Vagina (tissue), 2 donors: ENCODE results near the gene SIRPA. TPM values are rescaled to one million over a fixed set of nuclear protein-coding genes. Genes with fewer than 3 reads are reported as not detected.

Source experiments
- DNase-seq, 2 donors: peaks; one replicate each; pipeline ENCODE4 v3.0.0-alpha.2; 2017; ENCODE audit errors: extremely low spot score in 2 of 2
- H3K27ac ChIP-seq: fragments of 200-600 bp; sonication (generic); one replicate; pipeline ENCODE4 v1.5.1; 2019
- H3K27me3 ChIP-seq: fragments of 200-600 bp; sonication (generic); one replicate; pipeline ENCODE4 v1.5.1; 2019
- H3K36me3 ChIP-seq, 2 donors: fragments of 200-600 bp; sonication (generic); one replicate each; pipeline ENCODE4 v1.5.1; 2017 to 2019
- H3K4me1 ChIP-seq: fragments of 200-600 bp; sonication (generic); one replicate; pipeline ENCODE4 v1.5.1; 2019
- H3K4me3 ChIP-seq, 2 donors: fragments of 200-600 bp; sonication (generic); 1 replicate in 1 of 2; 2 replicates in 1 of 2; pipeline ENCODE4 v1.5.1; 2016 to 2019
- H3K9me3 ChIP-seq: fragments of 200-600 bp; sonication (generic); one replicate; pipeline ENCODE4 v1.5.1; 2019
- POLR2A ChIP-seq, 2 donors: fragments of 450-650 bp; IDR thresholded peaks; one replicate each; pipeline ENCODE4 v1.6.1; 2017; ENCODE audit warnings: antibody characterized with exemption in 2 of 2, mild to moderate bottlenecking in 2 of 2, moderate library complexity in 2 of 2
- POLR2AphosphoS5 ChIP-seq, 2 donors: sonication (generic); formaldehyde crosslinking; IDR thresholded peaks; one replicate each; pipeline ENCODE4 v1.9.0; 2017; ENCODE audit warnings: antibody characterized with exemption in 2 of 2, mild to moderate bottlenecking in 2 of 2, low read depth in 1 of 2; ENCODE audit not compliant: insufficient read depth in 1 of 2
- intact Hi-C: fragments of 100-400 bp; cut with DNase I; formaldehyde crosslinking; loops from one replicate; pipeline ENCODE4 v1.15.1; 2023
- total RNA-seq: library from RNA; depleted of rRNA; stranded (reverse); fragments of >200 nt; gene quantifications from one replicate; pipeline ENCODE4 v1.2.3, GENCODE V29; 2016
- TF ChIP-seq, protein P1 (sequence below), 3 experiments: fragments of 450-650 bp in 2 of 3; fragments of 200-600 bp in 1 of 3; sonication (generic) in 1 of 3; IDR thresholded peaks; one replicate each; pipeline ENCODE4 v1.5.1; 2017 to 2019; ENCODE audit warnings: antibody characterized with exemption in 3 of 3, mild to moderate bottlenecking in 2 of 3, moderate library complexity in 2 of 3

Gene SIRPA
- total RNA-seq, 1 donor from 2014 or later = 52.3 TPM

DNA sequence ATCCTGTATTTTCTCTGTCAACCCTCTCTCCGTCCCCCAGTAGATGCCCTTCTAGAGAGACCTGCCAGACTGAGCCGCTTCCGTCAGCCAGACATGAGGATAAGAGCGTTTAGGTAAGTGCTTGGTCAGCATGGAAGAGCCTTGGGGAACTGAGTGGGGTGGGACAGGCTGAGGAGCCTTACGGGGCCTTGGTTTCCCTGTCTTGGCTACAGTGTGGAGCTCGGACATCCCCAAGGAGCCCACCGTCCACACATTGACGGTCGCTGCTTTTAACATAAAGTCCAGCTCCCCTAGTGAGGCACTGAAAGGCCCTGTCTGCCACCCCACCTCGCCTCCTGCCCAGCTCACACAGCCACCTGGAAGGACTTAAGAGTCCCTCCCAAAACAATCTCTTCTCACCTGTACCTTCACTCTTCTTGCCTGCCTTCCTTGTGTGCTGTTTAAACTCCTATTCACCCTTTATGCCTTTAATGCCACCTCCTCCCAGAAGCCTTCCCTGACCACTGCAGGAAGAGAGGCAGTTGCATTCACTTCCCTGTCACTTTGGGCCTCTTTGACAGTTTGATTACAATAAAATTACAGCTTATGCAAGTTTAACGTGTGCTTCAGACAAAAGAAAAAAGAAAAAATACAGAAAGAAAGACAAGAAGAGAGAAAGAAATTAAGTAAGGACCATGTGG lies 56.4 kb downstream of the SIRPA start:
- Histone ChIP-seq H3K36me3 (no peaks in the 10 kb centered on the region), H3K9me3 (no peaks in the 10 kb centered on the region), H3K4me1 (peaks cover 21% of the 10 kb centered on the region), H3K4me3 (no peak overlapping the region), H3K27ac (no peak overlapping the region), H3K27me3 (no peaks in the 10 kb centered on the region)
- no peak for TF ChIP-seq POLR2A (IDR thresholded peaks at IDR 0.05)
- TF ChIP-seq, protein P1, sequence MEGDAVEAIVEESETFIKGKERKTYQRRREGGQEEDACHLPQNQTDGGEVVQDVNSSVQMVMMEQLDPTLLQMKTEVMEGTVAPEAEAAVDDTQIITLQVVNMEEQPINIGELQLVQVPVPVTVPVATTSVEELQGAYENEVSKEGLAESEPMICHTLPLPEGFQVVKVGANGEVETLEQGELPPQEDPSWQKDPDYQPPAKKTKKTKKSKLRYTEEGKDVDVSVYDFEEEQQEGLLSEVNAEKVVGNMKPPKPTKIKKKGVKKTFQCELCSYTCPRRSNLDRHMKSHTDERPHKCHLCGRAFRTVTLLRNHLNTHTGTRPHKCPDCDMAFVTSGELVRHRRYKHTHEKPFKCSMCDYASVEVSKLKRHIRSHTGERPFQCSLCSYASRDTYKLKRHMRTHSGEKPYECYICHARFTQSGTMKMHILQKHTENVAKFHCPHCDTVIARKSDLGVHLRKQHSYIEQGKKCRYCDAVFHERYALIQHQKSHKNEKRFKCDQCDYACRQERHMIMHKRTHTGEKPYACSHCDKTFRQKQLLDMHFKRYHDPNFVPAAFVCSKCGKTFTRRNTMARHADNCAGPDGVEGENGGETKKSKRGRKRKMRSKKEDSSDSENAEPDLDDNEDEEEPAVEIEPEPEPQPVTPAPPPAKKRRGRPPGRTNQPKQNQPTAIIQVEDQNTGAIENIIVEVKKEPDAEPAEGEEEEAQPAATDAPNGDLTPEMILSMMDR (IDR thresholded peaks at IDR 0.05) = no peak
- DNase-seq = peak in 1 of 2 donors; percentile 70
- intact Hi-C loops = no loop called here

DNA sequence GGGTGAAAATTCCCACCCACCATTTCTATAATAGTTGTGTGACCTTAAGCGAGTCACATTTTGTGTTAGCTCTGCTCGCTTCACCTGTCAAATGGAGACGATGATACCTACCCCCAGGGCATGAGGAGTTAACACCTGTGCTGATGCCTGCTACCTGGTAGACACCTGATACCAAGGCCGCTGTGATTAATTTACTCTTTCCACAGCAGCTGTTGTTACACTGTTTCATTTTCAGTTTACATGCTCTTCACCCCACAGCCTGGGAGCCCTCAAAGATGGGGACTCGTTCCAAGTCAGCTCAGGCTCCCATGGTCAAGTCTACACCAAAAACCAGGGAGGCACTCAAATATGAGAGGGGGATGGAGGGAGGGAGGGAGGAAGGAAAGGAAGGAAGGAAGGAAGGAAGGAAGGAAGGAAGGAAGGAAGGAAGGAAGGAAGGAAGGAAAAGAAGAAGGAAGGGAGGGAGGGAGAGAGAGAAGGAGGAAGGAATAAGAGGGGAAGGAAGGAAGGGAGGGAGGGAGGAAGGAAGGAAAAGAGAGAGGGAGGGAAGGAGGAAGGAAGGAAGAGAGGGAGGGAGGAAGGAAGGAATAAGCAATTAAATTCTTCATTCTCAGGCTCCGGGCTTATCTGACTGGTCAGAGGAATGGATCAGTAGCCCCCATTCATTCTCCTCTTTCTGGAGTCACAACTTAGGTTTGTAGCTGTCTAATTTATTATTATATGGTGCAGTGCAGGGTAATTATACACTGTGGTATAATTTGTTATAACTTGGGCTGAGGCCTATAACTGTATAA lies 57.7 kb downstream of the SIRPA start:
- Histone ChIP-seq H3K36me3 (no peaks in the 10 kb centered on the region), H3K4me3 (no peak overlapping the region), H3K9me3 (no peaks in the 10 kb centered on the region), H3K4me1 (peaks cover 12% of the 10 kb centered on the region), H3K27ac (no peak overlapping the region), H3K27me3 (no peaks in the 10 kb centered on the region)
- intact Hi-C loops = no loop called here
- peak in 1 of 2 donors; percentile 13 for DNase-seq
- no peak for TF ChIP-seq POLR2AphosphoS5 (IDR thresholded peaks at IDR 0.05; ENCODE audit: insufficient read depth in 1 of 2, low read depth in 1 of 2)
- TF ChIP-seq, protein P1 (IDR thresholded peaks at IDR 0.05) = no peak
- no peak for TF ChIP-seq POLR2A (IDR thresholded peaks at IDR 0.05)

DNA sequence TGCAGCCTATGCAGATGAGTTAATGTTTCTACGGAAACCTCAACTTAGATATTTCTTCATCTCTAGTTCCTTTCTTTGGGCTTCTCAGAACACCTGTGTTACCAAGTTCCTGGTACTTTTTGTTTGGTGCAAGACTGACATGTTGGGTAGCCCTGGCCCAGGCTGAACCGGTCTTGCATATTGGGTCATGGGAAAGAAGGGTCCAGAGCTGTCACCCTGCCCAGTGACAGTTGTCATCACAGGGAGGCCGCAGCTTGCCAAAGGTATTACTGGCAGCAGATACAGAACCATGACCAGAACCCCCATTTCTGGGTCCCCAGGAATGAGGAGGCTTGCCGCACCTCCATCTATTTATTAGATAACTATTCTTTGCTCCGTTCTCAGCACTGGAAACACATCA lies 58.4 kb downstream of the SIRPA start:
- intact Hi-C loops = no loop called here
- Histone ChIP-seq H3K4me1 (peaks cover 12% of the 10 kb centered on the region), H3K4me3 (no peak overlapping the region), H3K27ac (no peak overlapping the region), H3K36me3 (no peaks in the 10 kb centered on the region), H3K27me3 (no peaks in the 10 kb centered on the region), H3K9me3 (no peaks in the 10 kb centered on the region)
- TF ChIP-seq, protein P1 (IDR thresholded peaks at IDR 0.05) = no peak
- no peak for TF ChIP-seq POLR2AphosphoS5 (IDR thresholded peaks at IDR 0.05; ENCODE audit: insufficient read depth in 1 of 2, low read depth in 1 of 2)
- TF ChIP-seq POLR2A (IDR thresholded peaks at IDR 0.05) = no peak
- peak in 1 of 2 donors; percentile 85 for DNase-seq

DNA sequence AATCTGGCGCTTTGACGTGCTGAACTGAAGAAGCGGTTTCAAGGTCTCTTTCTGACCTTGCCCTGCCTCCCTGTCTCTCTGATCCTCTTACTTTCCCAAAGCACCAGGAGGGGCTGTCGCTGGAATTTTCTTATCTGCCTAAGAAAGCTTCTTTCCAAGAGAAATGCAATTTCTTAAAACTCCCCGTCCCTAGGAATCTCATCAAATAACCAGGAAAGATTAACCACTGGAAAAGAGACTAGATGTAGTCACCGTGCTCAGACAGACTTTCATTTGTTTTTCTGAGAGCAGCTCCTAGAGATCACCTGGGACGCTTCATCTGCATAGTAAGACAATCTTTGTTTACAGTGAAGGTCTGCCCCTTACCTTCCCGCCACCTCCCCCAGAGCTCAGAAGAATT lies 60.0 kb downstream of the SIRPA start:
- peak in 1 of 2 donors; percentile 18 for DNase-seq
- intact Hi-C loops = no loop called here

More for the DNA sequence above, 60.0 kb downstream of the SIRPA start:
- H3K27ac ChIP-seq = no peak overlapping the region
- TF ChIP-seq POLR2AphosphoS5 (IDR thresholded peaks at IDR 0.05; ENCODE audit: insufficient read depth in 1 of 2, low read depth in 1 of 2) = no peak
- TF ChIP-seq, protein P1 (IDR thresholded peaks at IDR 0.05) = no peak
- TF ChIP-seq POLR2A (IDR thresholded peaks at IDR 0.05) = no peak
- no peak overlapping the region for H3K4me3 ChIP-seq
- no peaks in the 10 kb centered on the region for H3K9me3 ChIP-seq
- no peaks in the 10 kb centered on the region for H3K27me3 ChIP-seq
- no peaks in the 10 kb centered on the region for H3K36me3 ChIP-seq
- H3K4me1 ChIP-seq = no peaks in the 10 kb centered on the region
